Cardiac muscle cell (in vitro differentiated cells and primary cell): Measurements from ENCODE around the gene SP2. TPM values are rescaled to one million over a fixed set of nuclear protein-coding genes. Genes with fewer than 3 reads are reported as not detected.
"Not testable (repeated sequence)": the region's sequence is repeated elsewhere in the genome, so short reads cannot be mapped to it uniquely, and the experiment has no call there.

Source experiments
- DNase-seq, 2 donors: peaks; one replicate each; pipeline versions ENCODE4 v3.0.0 to v3.0.0-alpha.2; 2010 to 2017; ENCODE audit warnings: low read depth in 1 of 2, low spot score in 1 of 2
- H3K27ac ChIP-seq: fragments of 200-600 bp; sonication (generic); 2 replicates; pipeline ENCODE4 v1.5.1; 2016
- H3K27me3 ChIP-seq: fragments of 200-600 bp; sonication (generic); 2 replicates; pipeline ENCODE4 v1.6.0; 2016; ENCODE audit warnings: control low read depth
- H3K36me3 ChIP-seq: fragments of 200-600 bp; sonication (generic); 2 replicates; pipeline ENCODE4 v1.5.1; 2016; ENCODE audit warnings: control low read depth
- H3K4me1 ChIP-seq: fragments of 200-600 bp; sonication (generic); 2 replicates; pipeline ENCODE4 v1.8.1; 2017; ENCODE audit warnings: low read depth, mild to moderate bottlenecking, mixed run types
- H3K4me3 ChIP-seq: fragments of 200-600 bp; sonication (generic); 2 replicates; pipeline ENCODE4 v1.5.1; 2016; ENCODE audit warnings: mild to moderate bottlenecking
- H3K9me3 ChIP-seq: fragments of 200-600 bp; sonication (generic); 2 replicates; pipeline ENCODE4 v1.5.1; 2017; ENCODE audit warnings: low read depth, mild to moderate bottlenecking, control low read depth
- polyA plus RNA-seq: library from polyadenylated mRNA; unstranded; fragments of >200 nt; fragmentation: Nextera tagmentation; extraction: Ambion mirVana; gene quantifications from 2 replicates; pipeline ENCODE4 v1.2.1, GENCODE V29; 2016
- total RNA-seq: library from RNA; depleted of rRNA; stranded (reverse); fragments of >200 nt; gene quantifications from 2 replicates; pipeline ENCODE4 v1.2.3, GENCODE V29; 2016
- TF ChIP-seq, protein P1 (sequence below): IDR thresholded peaks from 2 replicates; pipeline ENCODE4 v1.5.1; 2012; ENCODE audit warnings: low read depth, mild to moderate bottlenecking, low read length

SP2 gene
- total and polyA plus RNA-seq, 2 experiments from 2014 or later, result 3.7 to 10.5 TPM

GRCh38 chr17:47931848-47932247 lies 35.8 kb downstream of the SP2 start:
- TF ChIP-seq, protein P1, sequence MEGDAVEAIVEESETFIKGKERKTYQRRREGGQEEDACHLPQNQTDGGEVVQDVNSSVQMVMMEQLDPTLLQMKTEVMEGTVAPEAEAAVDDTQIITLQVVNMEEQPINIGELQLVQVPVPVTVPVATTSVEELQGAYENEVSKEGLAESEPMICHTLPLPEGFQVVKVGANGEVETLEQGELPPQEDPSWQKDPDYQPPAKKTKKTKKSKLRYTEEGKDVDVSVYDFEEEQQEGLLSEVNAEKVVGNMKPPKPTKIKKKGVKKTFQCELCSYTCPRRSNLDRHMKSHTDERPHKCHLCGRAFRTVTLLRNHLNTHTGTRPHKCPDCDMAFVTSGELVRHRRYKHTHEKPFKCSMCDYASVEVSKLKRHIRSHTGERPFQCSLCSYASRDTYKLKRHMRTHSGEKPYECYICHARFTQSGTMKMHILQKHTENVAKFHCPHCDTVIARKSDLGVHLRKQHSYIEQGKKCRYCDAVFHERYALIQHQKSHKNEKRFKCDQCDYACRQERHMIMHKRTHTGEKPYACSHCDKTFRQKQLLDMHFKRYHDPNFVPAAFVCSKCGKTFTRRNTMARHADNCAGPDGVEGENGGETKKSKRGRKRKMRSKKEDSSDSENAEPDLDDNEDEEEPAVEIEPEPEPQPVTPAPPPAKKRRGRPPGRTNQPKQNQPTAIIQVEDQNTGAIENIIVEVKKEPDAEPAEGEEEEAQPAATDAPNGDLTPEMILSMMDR, result no peak
- DNase-seq, result no peak

DNA sequence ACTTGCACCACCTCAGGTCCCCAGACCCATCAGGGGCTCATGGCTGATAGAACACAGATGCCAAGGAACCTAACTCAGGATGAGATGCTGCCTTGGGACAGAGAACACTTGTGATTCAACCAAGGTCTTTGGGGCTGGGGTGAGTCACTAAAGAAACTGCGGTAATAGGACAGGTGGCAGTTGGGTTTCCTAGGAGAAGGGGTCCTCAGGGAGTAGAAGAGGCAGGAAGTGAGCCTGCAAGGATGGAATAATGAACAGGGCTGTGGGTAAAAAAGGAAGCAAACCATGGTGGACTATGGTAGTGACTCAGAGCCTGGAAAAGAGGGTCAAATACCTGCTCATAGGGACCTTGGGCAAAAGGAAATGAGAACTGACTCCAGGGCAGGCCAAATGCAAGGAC lies 38.8 kb downstream of the SP2 start:
- no peak for DNase-seq
- Histone ChIP-seq H3K36me3 (no peaks in the 10 kb centered on the region), H3K4me1 (no peaks in the 10 kb centered on the region), H3K9me3 (no peaks in the 10 kb centered on the region), H3K27ac (no peak overlapping the region), H3K4me3 (no peak overlapping the region), H3K27me3 (no peaks in the 10 kb centered on the region)
- TF ChIP-seq, protein P1, result no peak

More at GRCh38 chr17:47931848-47932247, 35.8 kb downstream of the SP2 start:
- Histone ChIP-seq H3K27me3 (no peaks in the 10 kb centered on the region), H3K9me3 (no peaks in the 10 kb centered on the region), H3K4me3 (no peak overlapping the region), H3K36me3 (peaks cover 6% of the 10 kb centered on the region), H3K27ac (no peak overlapping the region), H3K4me1 (no peaks in the 10 kb centered on the region)

DNA sequence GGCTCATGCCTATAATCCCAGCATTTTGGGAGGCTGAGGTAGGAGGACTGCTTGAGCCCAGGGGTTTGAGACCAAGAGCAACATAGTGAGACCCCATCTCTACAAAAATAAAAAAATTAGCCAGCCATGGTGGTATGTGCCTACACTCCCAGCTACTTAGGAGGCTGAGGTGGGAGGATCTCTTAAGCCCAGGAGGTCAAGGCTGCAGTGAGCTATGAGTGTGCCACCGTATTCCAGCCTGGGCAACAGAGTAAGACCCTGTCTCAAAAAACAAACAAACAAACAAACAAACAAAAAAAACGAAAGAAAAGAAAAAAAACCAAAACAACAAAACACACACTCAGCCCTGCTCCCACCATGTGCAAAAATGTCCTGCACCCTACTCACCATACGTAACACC lies 39.4 kb downstream of the SP2 start:
- H3K36me3 ChIP-seq, H3K27ac ChIP-seq, H3K4me3 ChIP-seq, DNase-seq, H3K27me3 ChIP-seq, H3K9me3 ChIP-seq, H3K4me1 ChIP-seq: not testable (repeated sequence)

GRCh38 chr17:47935961-47936360 lies 39.9 kb downstream of the SP2 start:
- Histone ChIP-seq H3K4me1 (no peaks in the 10 kb centered on the region), H3K4me3 (no peak overlapping the region), H3K27ac (no peak overlapping the region), H3K36me3 (no peaks in the 10 kb centered on the region), H3K27me3 (no peaks in the 10 kb centered on the region), H3K9me3 (no peaks in the 10 kb centered on the region)
- DNase-seq, result peak in 1 of 2 donors; percentile 72
- TF ChIP-seq, protein P1, result no peak

- Histone ChIP-seq H3K27ac (no peak overlapping the region), H3K36me3 (no peaks in the 10 kb centered on the region), H3K4me3 (no peak overlapping the region), H3K27me3 (no peaks in the 10 kb centered on the region), H3K9me3 (no peaks in the 10 kb centered on the region), H3K4me1 (no peaks in the 10 kb centered on the region)
- TF ChIP-seq, protein P1, result no peak
- no peak for DNase-seq
Measured at GRCh38 chr17:47937941-47938340, 41.9 kb downstream of the SP2 start.

DNA sequence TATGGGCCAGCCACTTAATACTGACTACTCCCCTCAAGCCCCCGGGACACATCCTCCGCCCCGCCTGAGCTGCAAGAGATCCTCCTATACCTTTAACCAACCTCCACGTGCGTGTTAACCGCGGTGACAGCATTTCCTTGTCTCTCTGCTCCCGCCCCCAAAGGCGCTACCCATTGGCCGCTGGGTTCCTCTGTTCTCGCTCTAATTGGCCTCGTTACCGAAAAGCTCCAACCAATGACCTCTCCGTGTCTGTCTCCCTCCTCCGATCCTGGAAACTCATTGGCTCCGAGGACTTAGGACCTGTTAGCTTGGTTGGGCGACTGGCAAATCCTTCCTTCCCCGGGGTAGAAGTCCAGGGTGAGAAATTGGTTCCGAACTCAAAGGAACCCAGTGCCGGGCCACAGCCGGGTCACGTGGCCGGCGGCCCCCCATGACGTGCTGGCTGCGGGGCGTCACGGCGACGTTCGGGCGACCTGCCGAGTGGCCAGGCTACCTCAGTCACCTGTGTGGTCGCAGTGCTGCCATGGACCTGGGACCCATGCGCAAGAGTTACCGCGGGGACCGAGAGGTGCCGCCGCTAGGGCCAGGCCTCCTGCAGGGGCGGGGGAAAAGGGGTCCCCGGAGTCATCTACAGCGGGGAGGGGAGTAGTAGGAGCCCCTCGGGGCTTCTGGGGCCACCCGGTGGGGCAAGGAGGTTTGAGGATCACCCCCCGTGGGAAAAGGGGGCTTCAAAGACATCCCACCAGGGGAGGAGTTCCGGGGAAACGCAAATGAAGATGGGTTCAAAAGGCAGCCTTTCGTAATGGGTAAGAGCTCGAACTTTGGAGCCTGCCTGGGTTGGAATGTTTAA lies 45.4 kb downstream of the SP2 start, which contains the start of gene PNPO:
Gene PNPO (plus strand): TSS at position 326 of the 850 bp plus-strand sequence. CDS start 105 bp downstream, at position 431.
- Histone ChIP-seq H3K4me3 (peak within 1 kb of the TSS; percentile 37), H3K36me3 (no peaks in the 10 kb centered on the region), H3K4me1 (no peaks in the 10 kb centered on the region), H3K27me3 (no peaks in the 10 kb centered on the region), H3K27ac (no peak within 1 kb of the TSS), H3K9me3 (no peaks in the 10 kb centered on the region)
- peak; percentile 87 to 98 for DNase-seq
- TF ChIP-seq, protein P1, result no peak
